Smooth muscle cell (in vitro differentiated cells): ENCODE data around the gene TSPAN11. TPM values are rescaled to one million over a fixed set of nuclear protein-coding genes. Genes with fewer than 3 reads are reported as not detected.

ENCODE experiments used
- DNase-seq: peaks from one replicate; lab custom pipeline; 2025; ENCODE audit not compliant: unreplicated experiment; lab: John Stamatoyannopoulos, UW
- H2AFZ ChIP-seq: fragments of 200-600 bp; sonication (generic); 2 replicates; pipeline ENCODE4 v1.6.0; 2016; ENCODE audit warnings: antibody characterized with exemption, low read depth, mild to moderate bottlenecking
- H3F3A ChIP-seq: fragments of 200-600 bp; sonication (generic); 2 replicates; pipeline ENCODE4 v1.6.0; 2017; ENCODE audit warnings: antibody characterized with exemption, low read depth
- H3K27ac ChIP-seq: fragments of 200-600 bp; sonication (generic); 2 replicates; pipeline ENCODE4 v1.5.1; 2016; ENCODE audit warnings: low read depth, mild to moderate bottlenecking
- H3K27me3 ChIP-seq: fragments of 200-600 bp; sonication (generic); 2 replicates; pipeline ENCODE4 v1.6.1; 2016; ENCODE audit warnings: low read depth, mild to moderate bottlenecking
- H3K36me3 ChIP-seq: fragments of 200-600 bp; sonication (generic); 2 replicates; pipeline ENCODE4 v1.5.1; 2016; ENCODE audit warnings: low read depth
- H3K4me1 ChIP-seq: fragments of 200-600 bp; sonication (generic); 2 replicates; pipeline ENCODE4 v1.5.1; 2016; ENCODE audit warnings: low read depth
- H3K4me2 ChIP-seq: fragments of 200-600 bp; sonication (generic); 2 replicates; pipeline ENCODE4 v1.6.0; 2016; ENCODE audit warnings: mild to moderate bottlenecking
- H3K4me3 ChIP-seq: fragments of 200-600 bp; sonication (generic); 2 replicates; pipeline ENCODE4 v1.5.1; 2016; ENCODE audit warnings: mild to moderate bottlenecking
- H3K79me2 ChIP-seq: fragments of 200-600 bp; sonication (generic); 2 replicates; pipeline ENCODE4 v1.6.0; 2016; ENCODE audit warnings: low read depth, mild to moderate bottlenecking
- H3K9ac ChIP-seq: fragments of 200-600 bp; sonication (generic); 2 replicates; pipeline ENCODE4 v1.6.0; 2016; ENCODE audit warnings: low read depth
- H3K9me3 ChIP-seq: fragments of 200-600 bp; sonication (generic); replicated peaks from 2 replicates; pipeline ENCODE4 v1.5.1; 2016; ENCODE audit warnings: low read depth
- H4K20me1 ChIP-seq: fragments of 200-600 bp; sonication (generic); 2 replicates; pipeline ENCODE4 v1.6.0; 2016; ENCODE audit warnings: low read depth
- WGBS: methylation state at CpG from one replicate; pipeline ENCODE4 v1.1.7; 2016; ENCODE audit warnings: low lambda C conversion rate; 5-methylcytosine and 5-hydroxymethylcytosine counted together
- polyA plus RNA-seq: library from polyadenylated mRNA; unstranded; fragments of >200 nt; fragmentation: Nextera tagmentation; extraction: Ambion mirVana; gene quantifications from 2 replicates; pipeline ENCODE4 v1.2.1, GENCODE V29; 2016
- total RNA-seq: library from RNA; depleted of rRNA; stranded (reverse); fragments of >200 nt; gene quantifications from 2 replicates; pipeline ENCODE4 v1.2.3, GENCODE V29; 2014
- TF ChIP-seq, protein P1 (sequence below): fragments of 200-600 bp; sonication (generic); IDR thresholded peaks from 2 replicates; pipeline ENCODE4 v1.5.1; 2017; ENCODE audit warnings: borderline replicate concordance, mild to moderate bottlenecking, antibody characterized with exemption; ENCODE audit not compliant: insufficient read depth, poor library complexity, severe bottlenecking

TSPAN11 gene
- total and polyA plus RNA-seq, 2 experiments from 2014 or later: 2.8 to 3.0 TPM

DNA sequence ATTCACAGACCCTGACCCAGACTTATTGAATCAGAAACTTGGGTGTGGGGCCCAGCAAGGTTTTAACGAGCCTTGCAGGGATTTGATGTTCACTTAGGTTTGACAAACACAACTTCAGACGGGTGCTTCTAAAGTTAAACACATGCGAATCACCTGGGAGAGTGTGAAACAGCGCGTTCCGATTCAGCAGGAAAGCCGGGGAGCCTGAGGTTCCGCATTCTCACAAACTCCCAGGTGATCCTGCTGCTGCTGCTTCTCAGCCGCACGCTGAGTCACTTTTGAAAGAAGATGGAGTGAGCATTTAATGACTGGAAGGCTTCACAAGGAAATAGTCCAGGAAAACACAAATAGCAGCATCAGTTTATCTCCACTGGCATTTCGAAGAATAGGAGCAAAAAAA is 102.9 kb downstream of the TSPAN11 start:
- Histone ChIP-seq H3K9me3 (no peaks in the 10 kb centered on the region), H3K9ac (no peak overlapping the region), H3K4me1 (no peaks in the 10 kb centered on the region), H3F3A (no peaks in the 10 kb centered on the region), H3K4me3 (no peak overlapping the region), H3K36me3 (no peaks in the 10 kb centered on the region), H3K27ac (no peak overlapping the region), H4K20me1 (no peaks in the 10 kb centered on the region), H3K4me2 (no peak overlapping the region), H3K79me2 (no peaks in the 10 kb centered on the region), H3K27me3 (no peaks in the 10 kb centered on the region), H2AFZ (no peak overlapping the region)
- 75% methylated on average over 11 of the region's 11 CpGs for WGBS
- TF ChIP-seq, protein P1, sequence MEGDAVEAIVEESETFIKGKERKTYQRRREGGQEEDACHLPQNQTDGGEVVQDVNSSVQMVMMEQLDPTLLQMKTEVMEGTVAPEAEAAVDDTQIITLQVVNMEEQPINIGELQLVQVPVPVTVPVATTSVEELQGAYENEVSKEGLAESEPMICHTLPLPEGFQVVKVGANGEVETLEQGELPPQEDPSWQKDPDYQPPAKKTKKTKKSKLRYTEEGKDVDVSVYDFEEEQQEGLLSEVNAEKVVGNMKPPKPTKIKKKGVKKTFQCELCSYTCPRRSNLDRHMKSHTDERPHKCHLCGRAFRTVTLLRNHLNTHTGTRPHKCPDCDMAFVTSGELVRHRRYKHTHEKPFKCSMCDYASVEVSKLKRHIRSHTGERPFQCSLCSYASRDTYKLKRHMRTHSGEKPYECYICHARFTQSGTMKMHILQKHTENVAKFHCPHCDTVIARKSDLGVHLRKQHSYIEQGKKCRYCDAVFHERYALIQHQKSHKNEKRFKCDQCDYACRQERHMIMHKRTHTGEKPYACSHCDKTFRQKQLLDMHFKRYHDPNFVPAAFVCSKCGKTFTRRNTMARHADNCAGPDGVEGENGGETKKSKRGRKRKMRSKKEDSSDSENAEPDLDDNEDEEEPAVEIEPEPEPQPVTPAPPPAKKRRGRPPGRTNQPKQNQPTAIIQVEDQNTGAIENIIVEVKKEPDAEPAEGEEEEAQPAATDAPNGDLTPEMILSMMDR: no peak
- DNase-seq: no peak

DNA sequence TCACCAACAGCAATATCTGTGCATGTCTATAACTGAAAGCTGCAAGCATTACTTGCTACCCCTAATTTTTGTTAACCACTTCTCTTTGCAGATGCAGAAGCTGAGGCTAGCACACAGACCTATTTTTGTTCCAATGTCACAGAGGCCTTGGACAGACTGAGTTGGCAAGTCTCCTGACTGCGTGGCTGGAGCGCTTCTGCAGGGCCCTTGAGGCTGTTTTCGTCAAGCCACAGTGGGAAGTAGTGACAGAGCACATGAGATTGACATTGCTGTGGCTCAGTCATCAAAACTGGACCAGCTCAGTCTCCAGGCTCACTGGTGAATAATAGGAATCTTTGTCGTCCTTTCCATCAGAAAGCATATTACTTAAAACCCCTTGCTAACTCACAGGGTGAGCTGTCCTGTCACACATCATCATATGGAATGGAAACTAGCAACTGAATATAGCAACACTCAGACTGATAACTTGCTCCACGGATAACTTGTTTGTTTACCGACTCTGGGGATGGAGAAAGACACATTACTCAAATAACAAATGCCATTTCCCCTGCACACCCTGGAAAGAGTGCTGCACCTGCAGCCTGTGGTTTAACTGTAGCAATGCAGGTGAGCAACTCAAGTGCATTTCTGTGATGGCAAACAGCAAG is 103.5 kb downstream of the TSPAN11 start:
- H3K79me2 ChIP-seq: no peaks in the 10 kb centered on the region
- H3K4me3 ChIP-seq: no peak overlapping the region
- no peak overlapping the region for H2AFZ ChIP-seq
- H4K20me1 ChIP-seq: no peaks in the 10 kb centered on the region
- TF ChIP-seq, protein P1: no peak
- no peaks in the 10 kb centered on the region for H3K36me3 ChIP-seq
- no peak overlapping the region for H3K4me2 ChIP-seq
- no peak overlapping the region for H3K27ac ChIP-seq
- no peaks in the 10 kb centered on the region for H3K27me3 ChIP-seq
- H3K9ac ChIP-seq: no peak overlapping the region
- H3K4me1 ChIP-seq: no peaks in the 10 kb centered on the region
- no peaks in the 10 kb centered on the region for H3K9me3 ChIP-seq
- 69% methylated on average over 6 of the region's 6 CpGs for WGBS
- no peak for DNase-seq
- H3F3A ChIP-seq: no peaks in the 10 kb centered on the region

DNA sequence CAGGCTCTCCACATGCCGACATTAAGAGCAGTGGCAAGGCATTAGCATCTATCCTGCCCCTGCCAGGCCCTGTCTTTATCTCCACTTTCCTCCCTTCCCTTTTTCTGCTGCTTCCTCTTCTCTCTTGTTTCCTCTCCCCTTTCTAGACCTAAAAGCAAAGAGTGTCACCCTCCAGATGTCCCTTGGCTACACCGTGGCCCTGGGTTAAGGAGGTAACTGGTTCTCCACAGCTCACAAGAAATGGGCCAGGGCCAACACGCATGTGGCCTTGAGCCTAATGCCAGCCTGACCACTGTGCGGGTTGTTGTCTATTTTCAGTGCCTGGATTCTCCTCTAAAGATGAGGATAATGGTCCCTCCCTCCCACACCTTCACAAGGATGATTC is 105.4 kb downstream of the TSPAN11 start:
- no peaks in the 10 kb centered on the region for H3K36me3 ChIP-seq
- DNase-seq: no peak
- H3K9me3 ChIP-seq: no peaks in the 10 kb centered on the region
- WGBS: 93% methylated on average over 4 of the region's 4 CpGs
- no peak overlapping the region for H3K27ac ChIP-seq
- no peaks in the 10 kb centered on the region for H3F3A ChIP-seq
- TF ChIP-seq, protein P1: no peak
- H3K27me3 ChIP-seq: no peaks in the 10 kb centered on the region
- H3K79me2 ChIP-seq: no peaks in the 10 kb centered on the region
- no peak overlapping the region for H3K4me2 ChIP-seq
- H4K20me1 ChIP-seq: no peaks in the 10 kb centered on the region
- no peak overlapping the region for H3K9ac ChIP-seq
- no peak overlapping the region for H2AFZ ChIP-seq
- H3K4me3 ChIP-seq: no peak overlapping the region
- no peaks in the 10 kb centered on the region for H3K4me1 ChIP-seq

DNA sequence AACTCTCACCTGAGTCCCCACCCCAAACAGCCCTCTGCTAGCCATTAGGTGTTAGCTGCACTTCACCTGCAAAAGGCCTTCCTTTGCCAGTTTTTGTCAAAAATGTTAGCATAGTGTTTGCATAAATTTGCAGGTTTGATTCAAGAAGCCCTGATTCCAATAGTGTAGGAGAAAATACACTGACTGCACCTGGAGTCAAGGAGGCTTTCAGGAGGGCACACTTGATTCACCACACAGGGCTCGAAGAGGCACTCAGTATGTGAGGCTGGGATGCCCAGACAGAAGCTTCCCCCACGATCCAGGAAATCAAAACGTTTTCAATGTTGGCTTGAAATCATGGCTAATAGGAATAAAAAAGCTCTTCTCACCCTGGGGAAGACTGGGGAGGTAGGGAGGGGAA is 106.6 kb downstream of the TSPAN11 start:
- Histone ChIP-seq H3K79me2 (no peaks in the 10 kb centered on the region), H3K4me1 (no peaks in the 10 kb centered on the region), H3K27ac (no peak overlapping the region), H2AFZ (no peak overlapping the region), H3F3A (no peaks in the 10 kb centered on the region), H3K9ac (no peak overlapping the region), H3K36me3 (no peaks in the 10 kb centered on the region), H4K20me1 (no peaks in the 10 kb centered on the region), H3K27me3 (no peaks in the 10 kb centered on the region), H3K4me3 (no peak overlapping the region), H3K9me3 (no peaks in the 10 kb centered on the region), H3K4me2 (no peak overlapping the region)
- no peak for DNase-seq
- TF ChIP-seq, protein P1: no peak
- 67% methylated on average over 3 of the region's 3 CpGs for WGBS
